Stimulated activated CD8-positive, alpha-beta memory T cell treated with anti-CD3 and anti-CD28 coated beads, Interleukin-4, amount 100 ng/mL, for 4 hours (primary cell): ENCODE results near the gene MPPED1.

ENCODE experiments used
- DNase-seq, 2 donors: peaks; one replicate each; pipeline ENCODE4 v3.0.0-alpha.2; 2020; ENCODE audit warnings: low read depth in 2 of 2, low spot score in 1 of 2

Gene MPPED1

DNA sequence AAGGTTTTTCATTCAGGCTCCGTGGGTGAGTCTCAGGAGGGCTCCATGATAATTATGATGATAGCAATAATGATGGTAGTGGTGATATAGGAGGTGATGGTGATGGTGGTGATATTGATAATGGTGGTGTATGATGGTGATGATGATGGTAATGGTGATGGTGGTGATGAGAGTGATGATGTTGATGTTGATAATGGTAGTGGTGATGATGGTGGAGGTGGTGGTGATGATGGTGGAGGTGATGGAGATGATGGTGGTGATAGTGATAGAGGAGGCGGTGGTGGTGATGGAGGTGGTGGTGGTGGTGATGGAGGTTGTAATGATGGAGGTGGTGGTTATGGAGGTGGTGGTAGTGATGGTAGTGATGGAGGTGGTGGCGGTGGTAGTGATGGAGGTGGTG is 79.4 kb downstream of the MPPED1 start:
- no peak for DNase-seq

DNA sequence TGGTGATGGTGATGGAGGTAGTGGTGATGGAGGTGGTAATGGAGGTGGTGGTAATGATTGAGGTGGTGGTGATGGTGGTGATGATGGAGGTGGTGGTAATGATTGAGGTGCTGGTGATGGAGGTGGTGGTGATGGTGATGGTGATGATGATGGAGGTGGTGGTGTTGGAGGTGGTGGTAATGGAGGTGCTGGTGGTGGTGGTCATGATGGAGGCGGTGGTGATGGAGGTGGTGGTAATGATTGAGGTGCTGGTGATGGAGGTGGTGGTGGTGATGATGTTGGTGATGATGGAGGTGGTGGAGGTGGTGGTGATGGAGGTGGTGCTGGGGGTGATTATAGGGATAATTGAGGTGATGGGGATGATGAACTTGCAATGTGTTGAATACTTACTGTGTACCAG is 79.9 kb downstream of the MPPED1 start:
- no peak for DNase-seq

- no peak for DNase-seq
These were observed 81.5 kb downstream of the MPPED1 start for GRCh38 chr22:43493297-43493696.

- no peak for DNase-seq
These were observed 86.4 kb downstream of the MPPED1 start for GRCh38 chr22:43497956-43498855.

- DNase-seq: no peak
These were observed 87.0 kb downstream of the MPPED1 start for GRCh38 chr22:43498856-43499253.

GRCh38 chr22:43500792-43501785 is 89.3 kb downstream of the MPPED1 start:
- DNase-seq: no peak

DNA sequence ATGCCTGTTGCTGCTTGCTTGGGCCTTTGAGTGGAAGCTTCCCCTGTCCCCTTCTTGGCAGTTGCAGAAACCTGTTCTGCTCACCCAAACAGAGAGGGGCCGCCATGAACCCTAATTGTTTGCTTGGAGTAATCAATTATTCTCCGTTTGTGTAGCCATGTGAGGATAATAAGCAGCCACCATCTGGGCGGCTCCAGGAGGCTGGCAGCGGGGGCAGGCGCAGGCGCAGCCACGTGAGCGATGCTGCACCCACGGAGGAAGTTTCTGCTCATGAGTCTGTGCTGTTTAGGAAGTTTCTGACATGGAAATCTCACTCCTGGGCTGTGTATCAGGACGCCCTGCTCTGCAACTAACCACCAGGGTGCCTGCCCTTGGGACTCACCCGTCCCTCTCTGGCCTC is 90.1 kb downstream of the MPPED1 start:
- no peak for DNase-seq

DNA sequence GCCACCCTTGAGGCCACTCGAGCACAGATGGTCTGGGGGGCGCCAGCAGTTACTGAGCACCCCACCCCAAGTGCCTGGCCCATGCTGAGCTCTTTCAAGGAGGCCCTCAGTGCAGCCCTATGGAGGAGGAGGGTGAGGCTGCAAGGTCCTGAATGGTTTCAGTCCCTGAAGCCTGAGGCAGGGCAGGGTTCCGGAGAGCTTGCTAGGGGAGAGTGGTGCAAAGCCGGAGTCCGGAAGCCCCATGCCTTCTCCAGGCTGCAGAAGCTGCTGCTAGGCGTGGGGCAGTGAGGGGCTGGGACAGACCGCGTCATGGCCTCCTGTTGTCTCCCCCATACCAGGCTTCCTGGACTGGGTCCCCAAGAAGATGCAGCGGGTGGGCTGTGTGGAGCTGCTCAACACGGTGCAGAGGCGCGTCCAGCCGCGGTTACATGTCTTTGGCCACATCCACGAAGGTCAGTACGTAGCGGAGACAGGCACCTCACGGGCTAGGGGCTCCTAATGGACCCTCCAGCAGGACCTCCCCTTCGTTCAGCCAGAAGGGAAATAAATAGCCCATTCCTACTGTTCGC is 90.6 kb downstream of the MPPED1 start:
- DNase-seq: no peak

DNA sequence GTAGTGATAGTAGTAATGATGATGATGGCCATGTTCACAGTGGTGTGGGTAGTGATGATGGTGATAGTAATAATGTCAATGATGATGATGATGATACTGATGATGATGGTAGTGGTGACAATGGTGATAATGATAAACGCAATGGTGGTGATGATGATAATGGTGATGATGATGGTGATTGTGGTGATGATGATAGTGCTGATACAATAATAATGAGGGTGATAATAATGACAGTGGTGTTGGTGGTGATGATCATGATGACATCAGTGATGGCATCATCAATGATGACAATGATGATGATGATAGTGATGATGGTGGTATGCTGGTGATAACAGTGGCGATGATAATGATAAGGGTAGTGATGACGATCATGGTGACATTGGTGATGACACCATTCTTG is 92.3 kb downstream of the MPPED1 start:
- no peak for DNase-seq

- no peak for DNase-seq
These were observed 93.0 kb downstream of the MPPED1 start for GRCh38 chr22:43504666-43505261.

DNA sequence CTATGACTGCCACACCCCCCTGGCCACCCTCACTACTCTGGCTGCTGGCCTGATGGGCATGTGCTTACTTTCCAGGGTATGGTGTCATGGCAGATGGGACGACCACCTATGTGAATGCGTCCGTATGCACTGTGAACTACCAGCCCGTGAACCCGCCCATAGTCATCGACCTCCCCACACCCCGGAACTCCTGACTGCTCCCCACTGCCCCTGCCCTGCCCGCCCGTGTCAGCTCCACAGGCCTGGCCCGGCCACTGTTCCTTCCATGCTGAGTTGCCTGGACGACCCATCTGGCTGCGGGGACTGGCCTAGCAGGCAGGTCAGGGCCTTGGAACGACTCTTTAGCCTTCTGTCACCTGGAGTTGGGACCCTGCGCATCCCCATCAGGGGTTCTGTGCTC is 93.6 kb downstream of the MPPED1 start:
- no peak for DNase-seq

DNA sequence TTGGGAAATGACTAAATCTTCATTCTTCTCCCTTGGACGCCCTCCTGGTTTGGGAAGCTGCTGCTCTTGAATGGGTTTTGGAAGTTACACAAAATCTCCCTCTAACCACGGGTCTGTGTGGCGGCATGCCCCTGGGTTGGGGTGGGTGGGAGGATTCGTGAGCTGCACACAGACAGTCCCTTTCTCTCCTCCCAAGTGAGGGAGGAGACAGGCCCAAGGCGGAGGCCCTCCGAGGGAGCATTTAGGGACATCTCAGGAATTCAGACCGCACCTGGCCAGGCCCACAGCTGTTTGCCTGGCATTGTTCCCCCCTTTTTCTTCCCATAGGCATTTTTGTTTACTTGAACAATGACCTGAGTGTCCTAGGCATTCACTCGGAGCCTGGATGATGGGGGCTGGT is 94.1 kb downstream of the MPPED1 start:
- no peak for DNase-seq

DNA sequence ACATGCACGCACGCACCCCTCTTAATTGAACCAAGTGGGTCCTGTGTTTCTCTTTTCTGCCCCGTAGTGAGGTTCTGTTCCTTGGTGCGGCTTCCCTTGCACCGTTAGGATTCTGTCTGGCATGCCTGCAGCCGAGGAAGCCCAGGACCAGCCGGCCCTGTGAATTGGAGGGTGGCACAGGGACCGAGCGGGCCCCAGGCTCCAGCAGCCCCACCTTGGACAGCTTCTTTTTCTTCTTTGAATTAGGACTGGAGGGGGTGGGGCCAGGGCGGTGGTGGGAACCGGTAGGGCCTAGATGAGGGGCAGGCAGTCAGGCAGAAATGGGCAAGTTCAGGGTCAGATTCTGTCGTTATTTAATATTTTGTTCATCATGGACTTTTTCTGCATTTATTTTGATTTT is 94.7 kb downstream of the MPPED1 start:
- DNase-seq: no peak

DNA sequence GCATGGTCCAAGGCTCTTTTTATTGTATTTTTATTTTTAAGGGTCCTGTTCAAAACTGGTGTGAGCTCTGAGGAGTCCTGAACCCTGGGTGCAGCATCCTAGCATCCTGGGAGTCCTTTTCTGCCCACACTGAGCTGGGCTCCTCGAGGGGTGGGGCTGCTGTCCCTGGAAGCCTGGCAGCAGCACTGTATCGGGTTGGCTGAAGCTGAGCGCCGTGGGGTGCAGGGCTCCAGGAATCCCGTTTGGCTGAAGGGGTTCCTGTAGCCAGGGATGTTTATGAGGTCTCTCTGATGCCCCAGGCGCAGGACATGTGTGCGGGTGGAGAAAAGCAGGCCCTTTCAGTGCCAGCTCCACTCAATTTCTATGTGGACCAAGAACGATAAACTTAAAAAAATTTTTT is 95.4 kb downstream of the MPPED1 start:
- no peak for DNase-seq

DNA sequence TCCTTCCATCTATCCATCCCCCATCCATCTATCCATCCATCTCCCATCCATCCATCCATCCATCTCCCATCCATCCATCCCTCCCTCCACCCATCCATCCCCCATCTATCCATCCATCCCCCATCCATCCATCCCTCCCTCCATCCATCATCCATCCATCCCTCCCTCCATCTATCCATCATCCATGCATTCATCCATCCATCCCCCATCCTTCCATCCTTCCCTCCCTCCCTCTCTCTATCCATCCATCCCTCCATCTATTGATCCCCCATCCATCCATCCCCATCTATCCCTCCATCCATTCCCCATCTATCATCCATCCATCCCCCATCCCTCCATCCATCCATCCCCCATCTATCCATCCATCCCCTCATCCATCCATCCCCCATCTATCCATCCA is 96.7 kb downstream of the MPPED1 start:
- no peak for DNase-seq

- no peak for DNase-seq
These were observed 97.5 kb downstream of the MPPED1 start for GRCh38 chr22:43509337-43509736.

DNA sequence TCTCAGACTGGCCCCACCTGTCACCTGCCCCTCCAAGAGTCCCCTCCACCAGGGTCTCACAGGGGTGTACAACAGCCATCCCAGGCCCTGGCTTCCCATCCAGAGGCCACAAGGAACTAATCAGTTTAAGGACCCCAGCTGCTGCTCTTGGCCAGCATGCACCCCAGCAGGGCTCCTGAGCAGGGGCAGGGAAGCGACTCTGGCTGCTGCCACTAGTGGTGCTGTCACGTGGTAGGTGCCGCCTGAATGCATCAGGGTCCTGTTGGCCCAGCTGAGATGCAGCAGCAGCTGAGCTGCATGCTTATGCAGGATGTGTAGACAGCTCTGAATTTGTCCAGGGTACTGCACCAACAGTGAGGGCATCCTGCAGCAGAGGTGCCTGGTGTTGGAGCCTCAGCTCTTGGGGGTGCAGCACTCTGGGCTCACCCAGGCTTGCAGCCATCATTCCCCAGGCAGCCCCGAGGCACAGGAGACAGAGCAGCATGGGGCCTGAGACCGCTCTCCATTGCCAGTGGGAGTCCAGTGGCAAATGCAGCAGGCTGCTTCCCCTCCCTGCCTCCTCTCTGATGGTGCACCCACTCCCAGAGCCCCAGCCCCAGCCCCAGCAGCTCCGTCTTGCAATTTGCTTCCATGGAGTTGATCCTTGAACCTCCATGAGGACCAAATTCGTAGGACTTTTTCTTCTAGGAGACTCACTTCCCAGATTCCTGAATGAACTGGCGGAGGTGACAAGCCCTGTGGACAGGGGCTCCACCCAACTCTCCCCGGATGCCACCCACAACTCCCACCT is 98.7 kb downstream of the MPPED1 start:
- no peak for DNase-seq

DNA sequence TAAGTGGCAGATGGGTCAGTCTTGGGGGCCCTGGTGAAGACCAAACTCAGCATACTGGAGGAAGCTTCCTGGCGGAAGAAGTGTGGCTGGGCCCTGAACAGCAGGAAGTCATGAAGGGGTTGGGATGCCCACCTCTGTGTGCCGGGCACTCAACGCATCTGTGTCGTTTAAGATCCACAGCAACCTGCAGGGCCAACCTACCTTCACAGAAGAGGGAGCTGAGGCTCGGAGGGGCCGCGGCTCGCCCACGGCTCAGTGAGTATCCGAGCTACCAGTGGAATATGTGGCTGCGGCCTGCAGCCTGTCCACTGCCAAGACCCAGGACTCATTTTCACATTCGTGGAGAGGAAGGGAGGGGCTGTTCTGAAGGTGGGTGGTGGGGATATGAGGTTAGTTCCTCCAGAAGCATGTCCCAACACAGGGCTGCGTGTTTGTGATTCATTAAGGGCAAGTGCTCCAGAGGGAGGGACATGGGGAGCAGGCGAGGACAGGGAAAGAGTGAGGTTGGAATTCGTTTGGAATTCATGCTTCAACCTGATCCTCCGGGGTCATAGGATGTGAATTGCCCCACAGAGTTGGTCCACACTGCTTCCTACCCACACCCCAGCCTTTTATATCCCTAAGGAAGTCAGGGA is 99.6 kb downstream of the MPPED1 start:
- DNase-seq: no peak

- DNase-seq: no peak
These were observed 100.5 kb downstream of the MPPED1 start for GRCh38 chr22:43512279-43512678.
